Non-pigmented ciliary epithelial cell (primary cell): ENCODE data around the gene GSG1L.
"Not testable (repeated sequence)": the region's sequence is repeated elsewhere in the genome, so short reads cannot be mapped to it uniquely, and the experiment has no call there.

Experiments used
- DNase-seq: peaks from one replicate; pipeline ENCODE4 v3.0.0-alpha.2; 2010; ENCODE audit warnings: low read depth

Gene GSG1L

DNA sequence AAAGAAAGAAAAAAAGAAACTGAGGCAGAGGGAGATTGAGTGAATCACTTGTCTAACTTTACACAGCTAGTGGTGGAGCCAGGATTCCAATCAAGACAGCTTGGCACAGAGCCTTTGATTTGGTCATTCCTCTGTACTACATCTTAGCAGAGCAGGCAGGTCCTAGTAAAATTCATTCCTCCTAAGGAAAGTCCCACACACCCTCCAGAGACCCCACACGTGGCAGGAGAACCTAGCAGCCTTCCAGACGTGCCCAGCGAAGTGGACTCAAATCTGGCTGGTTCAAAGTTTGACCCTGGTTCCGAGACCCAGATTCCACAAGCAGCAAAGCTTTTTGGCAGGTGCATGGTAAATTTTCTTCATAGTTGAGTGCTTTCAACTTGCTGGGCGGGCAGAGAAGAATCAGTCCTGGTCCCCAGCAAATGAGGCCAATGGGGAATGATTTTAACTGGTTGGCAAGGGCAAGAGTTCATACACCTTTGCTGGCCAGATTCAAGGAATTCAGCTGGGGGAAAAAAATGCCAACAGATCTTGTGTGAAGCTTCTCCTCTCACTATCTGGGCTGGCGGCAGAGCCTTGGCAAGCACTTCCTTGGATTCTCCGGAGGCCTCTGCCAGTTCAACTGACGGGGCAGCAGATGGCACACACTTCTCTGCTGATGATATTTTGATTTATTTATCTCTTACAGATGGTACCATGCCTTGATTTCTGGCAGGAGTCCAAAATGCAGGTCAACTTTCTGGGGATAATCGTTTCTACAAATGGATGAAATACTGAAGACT, 82.4 kb downstream of the GSG1L start:
- DNase-seq: no peak

DNA sequence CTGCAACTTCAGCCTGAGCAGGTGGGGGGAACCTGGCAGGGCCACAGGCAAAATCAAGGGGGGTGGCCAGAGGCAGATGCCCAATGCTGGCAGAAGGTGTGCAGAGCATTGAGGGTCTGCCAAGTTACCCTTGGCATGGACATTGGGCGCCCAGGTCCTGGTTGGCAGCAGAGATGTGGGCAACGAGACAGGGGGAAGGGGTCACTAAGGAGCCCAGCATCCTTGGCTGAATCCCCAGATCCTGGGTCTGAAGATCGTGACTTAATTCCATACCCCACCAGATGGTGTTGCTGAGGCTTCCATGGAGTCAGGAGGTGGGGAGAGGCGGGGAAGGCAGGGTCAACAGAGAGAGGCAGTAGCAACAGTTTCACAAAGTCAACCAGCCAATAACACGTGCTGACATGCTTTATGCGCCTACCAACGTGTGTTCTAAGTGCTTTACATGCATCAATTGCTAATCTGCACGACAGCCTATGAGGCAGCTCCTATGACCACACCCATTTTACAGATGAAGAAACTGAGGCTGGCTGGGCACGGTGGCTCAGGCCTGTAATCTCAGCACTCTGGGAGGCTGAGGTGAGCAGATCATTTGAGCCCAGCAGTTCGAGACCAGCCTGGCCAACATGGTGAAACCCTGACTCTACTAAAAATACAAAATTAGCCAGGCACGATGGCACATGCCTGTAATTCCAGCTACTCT, 83.3 kb downstream of the GSG1L start:
- no peak for DNase-seq

DNA sequence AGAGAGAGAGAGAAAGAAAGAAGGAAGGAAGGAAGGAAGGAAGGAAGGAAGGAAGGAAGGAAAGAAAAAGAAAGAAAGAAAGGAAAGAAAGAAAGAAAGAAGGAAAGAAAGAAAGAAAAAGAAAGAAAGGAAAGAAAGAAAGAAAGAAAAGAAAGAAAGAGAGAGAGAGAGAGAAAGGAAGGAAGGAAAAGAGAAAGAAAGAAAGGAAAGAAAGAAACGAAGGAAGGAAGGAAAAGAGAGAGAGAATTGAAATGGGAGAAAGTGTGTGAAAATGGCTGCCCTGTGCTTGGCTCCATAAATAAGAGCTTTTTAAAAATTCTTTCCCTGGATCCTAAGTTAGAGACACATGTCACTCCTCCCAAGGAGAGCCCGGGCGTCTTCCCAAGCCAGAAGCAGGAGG, 83.8 kb downstream of the GSG1L start:
- not testable (repeated sequence) for DNase-seq

DNA sequence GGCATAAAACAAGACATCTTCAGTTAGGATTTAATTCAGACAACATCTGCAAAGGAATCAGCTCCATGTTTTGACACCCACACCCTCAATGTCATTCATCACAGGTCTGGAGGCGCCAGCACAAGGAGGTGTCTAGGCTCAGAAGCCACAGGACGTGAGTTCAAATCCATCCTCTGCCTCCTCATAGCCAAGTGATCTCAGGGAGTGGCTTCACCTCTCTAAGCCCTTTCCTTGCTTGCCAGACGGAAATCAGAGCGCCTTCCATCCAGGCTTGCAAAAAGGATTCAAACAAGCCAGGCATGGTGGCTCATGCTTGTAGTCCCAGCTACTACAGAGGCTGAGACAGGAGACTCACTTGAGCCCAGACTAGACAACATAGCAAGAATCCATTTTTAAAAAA, 84.6 kb downstream of the GSG1L start:
- no peak for DNase-seq

DNA sequence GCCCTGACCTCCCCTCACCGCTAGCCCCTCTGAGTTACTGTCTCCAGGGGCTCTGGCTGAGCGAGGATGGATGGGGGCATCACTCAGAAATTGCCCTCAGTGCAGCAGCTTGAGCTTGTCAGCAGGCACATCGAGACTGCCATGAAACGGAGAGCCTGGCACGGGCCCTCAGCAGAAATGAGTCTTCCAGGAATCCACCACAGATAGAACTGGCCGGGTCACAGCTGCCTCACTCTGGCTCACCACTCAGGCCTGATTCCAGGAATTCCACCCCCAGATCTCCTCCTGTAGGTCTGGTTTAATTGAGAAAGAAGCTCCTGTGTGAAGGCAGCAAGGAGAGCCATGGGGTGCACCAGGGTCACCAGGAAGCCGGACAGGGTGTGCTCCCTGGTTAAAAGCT, 85.5 kb downstream of the GSG1L start:
- DNase-seq: no peak

DNA sequence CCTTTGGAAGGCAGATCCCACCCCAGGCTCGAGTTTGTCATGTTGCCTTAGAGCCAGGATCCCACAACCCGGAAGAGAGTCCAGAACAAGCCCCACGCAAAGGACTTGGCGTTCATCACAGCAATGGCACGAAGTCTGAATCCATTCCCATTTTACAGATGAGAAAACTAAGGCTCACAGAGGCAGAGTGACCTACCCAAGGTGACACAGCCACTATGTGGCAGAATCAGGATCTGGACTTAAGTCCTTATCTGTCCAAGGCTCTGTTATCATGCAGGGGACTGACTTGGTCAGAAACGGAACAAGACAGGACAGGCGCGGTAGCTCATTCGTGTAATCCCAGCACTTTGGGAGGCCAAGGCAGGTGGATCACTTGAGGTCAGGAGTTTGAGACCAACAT, 86.5 kb downstream of the GSG1L start:
- no peak for DNase-seq

DNA sequence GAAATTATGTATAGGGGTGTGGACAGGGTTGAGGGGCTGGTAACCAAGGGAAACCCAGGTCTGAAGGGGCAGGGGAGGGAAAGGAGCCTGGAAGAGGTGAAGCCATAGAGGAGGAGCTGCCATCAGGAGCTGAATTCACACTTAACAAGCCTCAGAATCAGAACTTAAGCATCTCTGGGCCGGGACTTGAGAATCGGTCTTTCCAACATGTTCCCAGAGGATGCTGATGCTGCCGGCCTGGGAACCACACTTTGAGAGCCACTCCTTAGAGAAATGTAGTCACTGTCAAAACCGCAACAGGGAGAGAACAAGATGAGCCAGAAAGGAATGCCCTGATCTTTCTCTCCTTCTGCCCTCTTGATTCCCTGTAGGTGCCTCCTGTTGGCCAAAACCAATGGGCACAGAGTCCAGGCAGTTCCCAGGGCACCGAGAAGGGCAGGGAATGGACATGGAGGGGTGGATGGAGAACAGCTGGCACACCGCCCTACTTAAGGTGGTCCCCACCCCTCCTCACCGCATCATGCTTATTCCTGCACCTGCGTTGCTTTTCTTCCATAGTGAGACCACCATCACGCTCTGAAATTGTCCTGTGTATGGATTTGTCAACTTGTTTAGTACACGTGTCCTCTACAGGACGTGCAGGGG, 88.5 kb downstream of the GSG1L start:
- no peak for DNase-seq

DNA sequence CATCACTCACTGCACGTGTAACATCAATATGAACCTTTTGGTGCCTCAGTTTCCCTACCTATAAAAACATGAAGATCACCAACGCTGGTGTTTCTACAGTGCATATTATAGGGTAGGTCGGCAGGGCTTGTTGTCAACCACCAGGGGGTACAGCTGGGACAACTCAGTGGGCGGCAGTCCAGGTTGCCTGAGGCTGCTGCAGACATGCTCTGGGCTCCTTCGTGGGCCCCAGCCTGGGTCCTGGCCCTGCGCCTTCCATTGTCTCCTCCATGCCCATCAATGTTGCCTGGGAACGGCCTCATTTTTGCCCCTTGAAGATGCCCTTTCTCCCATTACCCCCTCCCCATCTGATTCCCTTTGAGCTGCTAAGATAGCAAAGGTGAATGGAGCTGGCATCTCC, 89.8 kb downstream of the GSG1L start:
- DNase-seq: no peak

DNA sequence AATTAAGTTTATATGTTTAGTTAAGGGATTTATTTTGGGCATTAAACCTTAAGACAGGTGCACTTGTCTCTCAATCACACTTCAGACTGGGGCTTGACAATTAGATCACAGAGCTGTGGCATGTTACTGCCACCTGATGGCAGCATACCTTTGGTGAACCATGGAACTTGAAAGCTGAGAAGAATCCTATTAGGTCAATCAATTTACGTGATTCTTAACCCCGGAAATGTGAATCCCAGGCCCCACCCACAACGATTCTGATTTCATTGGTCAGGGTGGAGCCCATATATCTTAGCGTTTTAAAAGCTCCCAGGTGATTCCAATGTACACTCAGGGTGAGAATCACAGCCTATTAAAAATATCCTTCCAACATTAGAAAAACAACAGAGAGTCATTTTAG, 91.0 kb downstream of the GSG1L start:
- DNase-seq: peak; percentile 5

DNA sequence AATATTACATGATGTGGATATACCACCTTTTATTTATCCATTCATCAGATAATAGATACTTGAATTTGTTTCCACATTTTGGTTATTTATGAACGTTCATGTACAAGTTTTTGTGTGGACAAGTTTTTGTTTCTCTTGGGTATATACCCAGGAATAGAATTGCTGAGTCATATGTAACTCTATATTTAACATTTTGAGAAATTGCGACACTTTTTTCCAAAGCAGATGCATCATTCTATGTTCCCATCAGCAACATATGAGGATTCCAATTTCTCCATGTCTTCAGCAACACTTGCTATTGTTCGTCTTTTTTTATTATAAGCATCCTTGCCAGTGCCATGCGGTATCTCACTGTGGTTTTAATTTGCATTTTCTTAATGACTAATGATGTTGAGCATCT, 93.9 kb downstream of the GSG1L start:
- no peak for DNase-seq

DNA sequence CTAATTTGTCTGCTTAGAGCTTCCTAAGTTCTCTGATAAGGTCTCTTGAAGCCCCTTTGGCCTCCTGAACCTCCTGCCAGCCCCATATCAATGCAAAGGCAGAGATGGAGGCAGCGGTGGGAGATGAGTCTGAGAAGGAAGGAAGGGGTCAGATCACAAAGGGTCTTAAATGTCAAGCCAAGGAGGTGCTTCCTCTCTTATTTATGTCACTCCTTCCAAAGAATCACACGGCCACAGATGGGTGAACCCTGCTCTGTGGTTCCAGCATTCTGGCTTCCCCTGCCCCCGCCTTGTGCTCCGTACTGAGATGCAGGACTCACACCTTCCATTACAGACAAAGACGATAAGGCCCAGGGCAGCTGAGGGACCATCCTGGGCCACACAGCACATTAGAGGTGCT, 96.3 kb downstream of the GSG1L start:
- no peak for DNase-seq

DNA sequence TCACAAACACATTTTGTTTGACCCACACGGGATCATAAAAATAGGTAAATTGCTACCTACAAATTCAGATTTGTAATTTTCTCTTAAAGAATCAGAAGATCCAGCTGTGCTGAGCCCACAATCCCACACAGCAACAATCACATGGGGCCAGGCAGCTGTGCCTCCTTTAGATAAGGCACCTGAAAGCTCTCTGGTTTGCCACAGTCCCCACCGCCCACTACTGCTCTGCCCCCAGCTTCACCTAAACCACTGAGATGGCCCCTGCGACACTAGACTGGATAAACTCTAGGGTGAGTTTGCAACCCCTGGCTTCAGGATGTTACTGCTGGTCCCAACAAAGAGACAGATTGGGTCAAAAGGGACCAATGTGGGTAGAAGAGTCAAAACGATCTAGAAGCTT, 96.8 kb downstream of the GSG1L start:
- no peak for DNase-seq

DNA sequence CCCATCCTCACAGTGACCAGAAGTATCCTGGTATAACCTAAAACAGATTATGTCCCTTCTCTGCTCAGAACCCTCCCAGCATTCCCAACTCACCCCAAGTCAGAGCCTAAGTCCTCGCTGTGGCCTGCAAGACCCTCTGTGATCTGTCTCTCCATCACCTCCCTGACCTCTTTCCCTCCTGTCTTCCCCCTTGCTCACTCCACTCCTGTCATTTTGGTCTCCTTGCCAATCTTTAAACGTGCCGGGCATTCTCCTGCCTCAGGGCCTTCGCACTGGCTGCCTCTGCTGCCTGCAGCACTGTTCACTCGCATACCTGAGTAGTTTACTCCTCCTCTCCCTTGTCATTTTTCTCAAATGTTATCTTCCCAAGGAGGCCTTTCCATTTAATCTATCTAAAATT, 97.7 kb downstream of the GSG1L start:
- no peak for DNase-seq

DNA sequence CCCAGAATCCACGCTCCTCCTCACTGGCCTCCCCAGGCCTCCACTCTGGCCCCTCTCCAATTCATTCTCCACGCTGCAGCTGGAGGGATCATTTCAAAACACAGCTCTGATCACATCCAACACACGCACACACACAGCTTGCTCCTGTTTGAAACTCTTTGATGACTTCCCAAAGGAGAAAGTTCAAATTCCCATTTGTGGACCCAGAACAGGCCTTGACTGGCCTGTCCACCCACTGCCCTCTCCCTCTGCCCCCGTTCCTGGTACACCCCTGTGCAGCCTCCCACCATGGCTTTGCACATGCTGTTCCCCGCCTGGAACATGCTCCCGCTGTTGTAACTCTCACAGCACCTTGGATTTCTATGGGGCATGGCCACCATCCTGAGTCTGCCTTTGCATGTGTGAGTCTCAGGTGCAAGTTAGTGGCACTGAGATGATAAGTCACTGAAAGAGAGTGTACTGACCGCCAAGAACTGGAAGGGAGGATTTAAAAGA, 100.0 kb downstream of the GSG1L start:
- DNase-seq: no peak

DNA sequence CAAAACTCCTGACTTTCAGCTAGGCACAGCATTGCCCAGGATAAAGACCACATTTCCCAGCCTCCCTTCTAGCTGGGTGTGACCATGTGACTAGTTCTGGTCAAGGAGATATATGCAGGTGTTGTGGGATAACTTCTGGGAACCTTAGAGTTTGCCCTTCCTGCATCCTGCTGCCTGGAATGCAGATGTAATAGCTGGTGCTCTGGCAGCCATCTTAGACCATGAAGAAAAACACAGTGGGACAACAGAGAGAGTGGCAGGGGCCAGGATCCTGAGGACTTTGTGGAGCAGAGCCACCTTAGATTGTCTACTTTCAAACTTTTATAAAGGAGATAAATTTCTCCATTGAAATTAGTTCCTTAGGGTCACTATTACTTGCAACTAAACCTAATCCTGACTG, 101.3 kb downstream of the GSG1L start:
- no peak for DNase-seq

DNA sequence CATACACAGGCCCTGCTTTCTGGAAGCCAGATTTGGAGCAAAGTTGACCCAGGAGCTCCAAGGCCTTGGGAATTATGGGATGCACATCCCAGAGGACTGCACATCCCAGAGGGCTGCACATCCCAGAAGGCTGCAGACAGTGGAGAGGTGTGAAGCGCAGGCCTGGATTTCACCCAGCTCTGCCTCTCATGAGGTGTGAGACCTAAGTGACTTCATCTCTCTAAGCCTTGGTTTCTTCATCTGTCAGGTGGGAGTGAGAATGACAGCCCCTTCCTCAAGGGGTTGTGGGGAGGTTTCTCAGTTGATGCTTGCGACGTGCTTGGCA, 102.3 kb downstream of the GSG1L start:
- DNase-seq: no peak

DNA sequence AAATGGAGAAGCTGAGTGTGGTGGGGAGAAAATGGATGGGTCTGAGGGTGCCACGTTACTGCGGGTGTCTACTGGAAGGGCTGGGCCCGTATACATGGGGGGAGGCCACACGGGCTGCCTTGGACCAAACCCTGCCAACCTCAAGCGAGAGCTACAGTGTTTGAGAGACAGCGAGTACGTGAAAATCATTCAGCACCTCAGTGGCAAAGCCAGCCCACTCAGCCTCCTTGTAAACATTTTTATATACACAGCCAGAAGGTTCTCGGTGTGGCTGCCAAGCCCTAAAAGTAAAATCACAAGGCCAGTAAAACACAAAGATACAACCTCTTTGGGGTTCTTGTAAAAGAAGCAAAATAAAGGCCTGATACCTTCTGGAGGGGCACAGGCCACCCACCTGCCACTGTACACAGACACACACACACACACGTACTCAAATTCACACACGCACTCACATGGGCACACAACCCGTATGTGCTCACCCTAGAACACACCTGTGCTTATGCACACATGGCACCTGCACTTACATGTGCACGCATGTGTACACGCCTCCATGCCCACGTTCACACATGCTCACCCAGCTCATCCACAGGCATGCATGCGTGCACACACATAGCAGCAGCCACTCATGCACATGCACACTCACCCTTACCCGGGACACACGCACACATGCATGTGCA, 102.8 kb downstream of the GSG1L start:
- DNase-seq: no peak

DNA sequence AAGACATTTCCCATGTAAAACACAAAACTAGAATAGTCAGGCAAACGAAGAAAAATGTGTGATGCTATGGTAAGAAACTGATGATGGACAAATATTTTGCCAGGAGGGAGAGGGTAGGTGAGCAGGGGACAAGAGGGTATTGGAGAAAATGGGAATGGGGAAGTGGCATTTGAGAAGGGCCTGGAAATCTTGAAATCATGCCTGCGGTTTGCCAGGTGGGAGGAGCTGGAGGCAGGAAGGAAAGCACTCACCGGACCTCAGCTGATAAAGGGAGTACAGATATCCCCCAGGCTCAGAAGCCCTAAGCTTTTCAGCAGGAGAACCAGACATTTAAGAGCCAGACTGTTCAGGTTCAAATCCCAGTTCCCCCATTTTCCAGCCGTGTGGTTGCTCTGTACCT, 103.6 kb downstream of the GSG1L start:
- DNase-seq: no peak

DNA sequence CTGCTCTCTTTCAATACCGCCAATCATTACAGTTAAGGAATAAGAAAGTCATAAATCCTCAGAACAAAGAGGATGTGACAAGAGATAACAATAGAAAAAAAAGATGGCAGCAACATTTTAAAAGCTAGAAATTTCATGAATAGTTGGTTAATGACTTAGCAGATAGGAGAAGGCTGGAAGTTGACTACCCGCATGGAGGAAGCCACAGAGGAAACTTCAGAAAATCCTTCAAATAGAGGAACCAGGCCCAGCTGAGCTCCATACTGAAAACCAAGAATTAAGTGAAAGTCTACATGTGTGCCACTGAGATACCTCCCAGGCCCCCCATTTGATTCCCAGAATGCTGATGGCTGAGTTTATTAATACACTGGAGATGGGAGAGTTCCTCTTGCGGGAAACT, 109.3 kb downstream of the GSG1L start:
- no peak for DNase-seq

DNA sequence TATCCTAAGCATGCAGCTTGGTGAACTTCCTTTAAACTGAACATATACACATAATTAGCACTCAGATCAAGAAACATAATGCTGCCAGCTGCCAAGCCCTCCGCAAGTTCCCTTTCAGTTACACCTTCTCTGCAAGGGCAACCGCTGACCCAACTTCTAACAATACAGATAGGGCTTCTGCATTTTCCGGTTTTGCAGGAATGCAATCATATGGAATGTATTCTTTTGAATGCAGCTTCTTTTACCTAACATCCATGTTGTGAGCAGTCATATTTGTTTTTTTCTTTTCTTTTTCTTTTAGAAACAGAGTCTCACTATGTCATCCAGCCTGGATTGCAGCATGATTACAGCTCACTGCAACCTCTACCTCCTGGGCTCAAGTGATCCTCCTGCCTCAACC, 110.7 kb downstream of the GSG1L start:
- no peak for DNase-seq

DNA sequence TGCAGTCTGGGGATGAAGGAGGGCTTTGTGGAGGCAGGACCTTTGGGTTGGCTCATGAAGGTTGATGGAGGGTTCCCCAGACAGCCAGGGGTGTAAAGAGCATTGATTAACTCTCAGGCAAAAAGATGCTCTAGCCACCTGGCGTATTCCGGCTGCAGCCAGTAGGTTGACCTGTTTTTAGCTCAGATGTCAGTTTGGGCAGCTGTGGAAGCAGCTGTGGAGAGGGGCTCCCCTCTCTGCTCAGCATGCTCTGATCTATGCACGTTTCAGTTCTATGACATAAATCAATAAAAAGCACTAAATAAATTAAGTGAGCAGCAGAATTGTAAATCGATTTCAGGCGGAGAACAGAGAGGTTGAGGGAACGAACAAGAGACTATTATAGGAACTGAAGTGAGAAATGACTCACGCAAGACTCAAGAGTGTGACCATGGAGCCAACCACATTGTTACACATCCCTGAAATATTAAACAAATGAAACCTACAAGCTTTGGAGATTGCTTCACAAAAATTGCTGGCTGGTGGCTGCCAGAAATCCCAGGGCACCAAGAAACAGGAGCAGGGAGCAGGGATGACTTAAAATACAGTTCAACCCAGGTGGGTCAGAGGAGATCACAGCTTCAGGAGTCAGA, 111.9 kb downstream of the GSG1L start:
- DNase-seq: peak; percentile 11

DNA sequence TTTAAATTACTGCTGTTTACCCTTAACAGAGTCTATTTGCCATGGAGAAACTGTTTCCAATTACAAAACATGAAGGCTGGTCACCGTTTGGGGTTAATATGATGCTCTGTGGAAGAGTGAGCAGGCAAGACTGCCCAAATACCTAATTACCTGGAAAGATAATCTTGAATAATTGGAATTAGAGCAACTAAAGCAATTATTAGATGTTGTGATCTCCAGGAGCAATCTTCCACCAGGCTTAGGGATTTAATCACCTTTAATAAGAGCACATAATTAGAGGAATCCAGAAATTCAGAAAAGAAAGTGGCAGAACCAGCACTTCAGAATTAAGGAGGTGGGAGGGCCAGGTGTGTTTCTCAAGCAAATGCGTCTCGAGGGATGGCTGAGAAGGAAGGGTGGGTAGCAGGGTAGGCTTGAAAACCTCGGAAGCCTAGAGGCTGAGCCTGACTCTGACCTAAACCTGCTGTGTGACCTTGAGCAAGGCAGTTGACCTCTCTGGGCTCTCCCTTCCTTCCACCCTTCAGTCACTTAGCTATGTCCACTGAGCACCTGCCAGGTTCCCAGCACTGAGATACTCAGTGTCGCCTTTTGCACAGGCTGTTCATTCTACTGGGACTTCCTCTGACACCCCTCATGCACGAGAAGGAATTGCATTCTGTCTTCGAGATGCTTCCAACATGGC, 113.2 kb downstream of the GSG1L start:
- no peak for DNase-seq
